AG09309 (cell line): ENCODE results near the gene CCDC69.

Experiments
- DNase-seq: peaks from one replicate; pipeline ENCODE4 v3.0.0-alpha.2; 2010; ENCODE audit warnings: low read depth
- H3K4me3 ChIP-seq: 2 replicates; pipeline ENCODE4 v1.5.1; 2011; ENCODE audit warnings: mild to moderate bottlenecking, low read depth, low read length, moderate library complexity; ENCODE audit not compliant: control insufficient read depth
- TF ChIP-seq, protein P1 (sequence below): IDR thresholded peaks from 2 replicates; pipeline ENCODE4 v1.5.1; 2011; ENCODE audit warnings: mild to moderate bottlenecking, low read depth, low read length, inconsistent platforms; ENCODE audit not compliant: insufficient read depth, control insufficient read depth; ENCODE audit errors: missing control alignments

The CCDC69 gene

GRCh38 chr5:151224372-151224771 is 480 bp upstream of the CCDC69 start:
- DNase-seq: no peak
- no peak overlapping the region for H3K4me3 ChIP-seq
- TF ChIP-seq, protein P1, sequence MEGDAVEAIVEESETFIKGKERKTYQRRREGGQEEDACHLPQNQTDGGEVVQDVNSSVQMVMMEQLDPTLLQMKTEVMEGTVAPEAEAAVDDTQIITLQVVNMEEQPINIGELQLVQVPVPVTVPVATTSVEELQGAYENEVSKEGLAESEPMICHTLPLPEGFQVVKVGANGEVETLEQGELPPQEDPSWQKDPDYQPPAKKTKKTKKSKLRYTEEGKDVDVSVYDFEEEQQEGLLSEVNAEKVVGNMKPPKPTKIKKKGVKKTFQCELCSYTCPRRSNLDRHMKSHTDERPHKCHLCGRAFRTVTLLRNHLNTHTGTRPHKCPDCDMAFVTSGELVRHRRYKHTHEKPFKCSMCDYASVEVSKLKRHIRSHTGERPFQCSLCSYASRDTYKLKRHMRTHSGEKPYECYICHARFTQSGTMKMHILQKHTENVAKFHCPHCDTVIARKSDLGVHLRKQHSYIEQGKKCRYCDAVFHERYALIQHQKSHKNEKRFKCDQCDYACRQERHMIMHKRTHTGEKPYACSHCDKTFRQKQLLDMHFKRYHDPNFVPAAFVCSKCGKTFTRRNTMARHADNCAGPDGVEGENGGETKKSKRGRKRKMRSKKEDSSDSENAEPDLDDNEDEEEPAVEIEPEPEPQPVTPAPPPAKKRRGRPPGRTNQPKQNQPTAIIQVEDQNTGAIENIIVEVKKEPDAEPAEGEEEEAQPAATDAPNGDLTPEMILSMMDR: no peak

GRCh38 chr5:151222790-151223446 is 974 bp downstream of the CCDC69 start:
- no peak for DNase-seq

DNA sequence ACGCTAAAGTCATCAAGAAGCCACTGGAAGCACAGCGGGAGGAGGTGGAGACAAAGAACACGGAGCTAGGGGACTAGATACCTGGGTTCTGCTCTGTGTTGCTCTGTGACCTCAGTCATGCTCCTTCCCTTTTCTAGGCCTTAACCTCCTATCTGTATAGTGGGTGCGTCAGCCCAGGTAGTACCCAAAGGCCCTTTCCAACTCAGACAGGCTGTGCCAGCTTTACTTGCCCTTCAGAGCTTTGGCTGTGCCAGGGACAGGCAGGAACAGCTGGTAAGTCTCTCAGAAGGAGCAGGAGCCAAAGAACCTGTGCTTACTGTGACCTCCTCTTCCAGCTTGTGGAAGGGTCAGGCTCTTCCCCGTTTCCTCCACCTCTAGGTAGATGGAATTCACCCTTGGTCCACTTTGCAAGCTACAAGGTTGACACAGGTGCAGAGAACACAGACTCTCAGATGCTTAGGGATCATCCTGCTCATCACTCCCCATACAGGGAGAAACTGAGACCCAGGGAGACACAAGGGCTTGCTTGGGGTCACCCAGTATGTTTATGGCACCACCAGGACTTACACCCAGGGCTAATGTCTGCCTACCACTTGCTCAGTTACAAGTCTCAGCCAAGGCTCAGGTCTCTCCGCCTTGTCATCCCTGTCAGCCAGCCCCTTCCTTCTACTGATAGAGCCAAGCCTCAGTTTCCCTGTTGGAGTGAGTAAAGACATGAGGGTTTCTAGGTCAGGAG is 1.7 kb downstream of the CCDC69 start:
- H3K4me3 ChIP-seq: no peak overlapping the region
- no peak for DNase-seq
- TF ChIP-seq, protein P1: no peak

More at GRCh38 chr5:151222790-151223446, 974 bp downstream of the CCDC69 start:
- no peak overlapping the region for H3K4me3 ChIP-seq
- TF ChIP-seq, protein P1: no peak

GRCh38 chr5:151221574-151221973 is 2.3 kb downstream of the CCDC69 start:
- no peak for DNase-seq
- TF ChIP-seq, protein P1: no peak
- no peak overlapping the region for H3K4me3 ChIP-seq

DNA sequence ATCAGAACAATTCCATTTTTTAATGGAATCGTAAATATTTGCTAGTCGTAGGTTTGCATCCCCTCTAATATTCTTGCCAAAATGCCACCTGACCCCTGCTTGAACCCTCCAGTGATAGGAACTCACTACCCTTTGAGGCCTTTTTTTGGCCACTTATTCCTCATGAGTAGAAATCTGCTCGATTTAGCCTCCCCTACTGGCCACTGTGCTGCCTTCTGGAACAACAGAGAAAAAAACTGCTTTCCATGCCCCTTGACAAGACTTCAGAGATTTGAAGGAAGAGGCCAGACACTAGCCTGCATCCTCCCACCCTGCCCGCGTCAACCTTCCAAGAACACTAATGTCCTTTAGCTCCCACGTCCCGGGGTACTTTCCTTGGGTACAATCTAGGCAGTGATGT is 4.1 kb downstream of the CCDC69 start:
- no peak for DNase-seq
- TF ChIP-seq, protein P1: peak; percentile 20
- H3K4me3 ChIP-seq: no peak overlapping the region

- no peak overlapping the region for H3K4me3 ChIP-seq
- TF ChIP-seq, protein P1: no peak
- DNase-seq: no peak
Measured at GRCh38 chr5:151219138-151219537, 4.8 kb downstream of the CCDC69 start.
